Brain microvascular endothelial cell (primary cell): Measurements from ENCODE around the gene HIVEP1.

Source experiments
- DNase-seq: peaks from one replicate; pipeline ENCODE4 v3.0.0-alpha.2; 2020
- H3K27ac ChIP-seq: fragments of 250-450 bp; sonication (Bioruptor Pico); 2 replicates; pipeline ENCODE4 v1.5.1; 2020; ENCODE audit warnings: mild to moderate bottlenecking, moderate library complexity
- H3K27me3 ChIP-seq: fragments of 250-450 bp; sonication (Bioruptor Pico); replicated peaks from 2 replicates; pipeline ENCODE4 v1.5.1; 2020; ENCODE audit warnings: mild to moderate bottlenecking
- H3K36me3 ChIP-seq: fragments of 250-450 bp; sonication (Bioruptor Pico); replicated peaks from 2 replicates; pipeline ENCODE4 v1.5.1; 2020; ENCODE audit warnings: mild to moderate bottlenecking
- H3K4me3 ChIP-seq: 2 replicates; pipeline ENCODE4 v1.5.1; 2011; ENCODE audit warnings: low read depth, mild to moderate bottlenecking, control low read depth, low read length, moderate library complexity
- CTCF ChIP-seq: IDR thresholded peaks from 2 replicates; pipeline ENCODE4 v1.5.1; 2011; ENCODE audit warnings: low read depth, mild to moderate bottlenecking, moderate library complexity, low read length, control low read depth, inconsistent platforms; ENCODE audit errors: missing control alignments
- in situ Hi-C: cut with HindIII; loops from 2 replicates; pipeline ENCODE4 v1.10.0; 2017; ENCODE audit warnings: low sequenced_read_pairs, low pct_ligation_motif_present

HIVEP1 gene

GRCh38 chr6:12065321-12066140, 53.4 kb downstream of the HIVEP1 start:
- Histone ChIP-seq H3K27me3 (no peaks in the 10 kb centered on the region), H3K36me3 (no peaks in the 10 kb centered on the region), H3K27ac (no peak overlapping the region), H3K4me3 (no peak overlapping the region)
- in situ Hi-C loops, result no loop called here
- no peak for DNase-seq
- TF ChIP-seq CTCF, result no peak

GRCh38 chr6:12066297-12066696, 54.2 kb downstream of the HIVEP1 start:
- no peak for TF ChIP-seq CTCF
- H3K27ac ChIP-seq, result no peak overlapping the region
- H3K27me3 ChIP-seq, result no peaks in the 10 kb centered on the region
- H3K36me3 ChIP-seq, result no peaks in the 10 kb centered on the region
- in situ Hi-C loops, result no loop called here
- H3K4me3 ChIP-seq, result no peak overlapping the region
- no peak for DNase-seq

- in situ Hi-C loops, result no loop called here
- no peaks in the 10 kb centered on the region for H3K27me3 ChIP-seq
- TF ChIP-seq CTCF, result no peak
- no peak for DNase-seq
- H3K27ac ChIP-seq, result no peak overlapping the region
- no peaks in the 10 kb centered on the region for H3K36me3 ChIP-seq
- no peak overlapping the region for H3K4me3 ChIP-seq
These were observed 56.9 kb downstream of the HIVEP1 start for GRCh38 chr6:12068899-12069557.

GRCh38 chr6:12069891-12070529, 57.9 kb downstream of the HIVEP1 start:
- in situ Hi-C loops, result no loop called here
- Histone ChIP-seq H3K27me3 (no peaks in the 10 kb centered on the region), H3K27ac (no peak overlapping the region), H3K4me3 (no peak overlapping the region), H3K36me3 (no peaks in the 10 kb centered on the region)
- no peak for TF ChIP-seq CTCF
- DNase-seq, result no peak

GRCh38 chr6:12071064-12071615, 59.0 kb downstream of the HIVEP1 start:
- Histone ChIP-seq H3K36me3 (no peaks in the 10 kb centered on the region), H3K27me3 (no peaks in the 10 kb centered on the region), H3K27ac (no peak overlapping the region), H3K4me3 (no peak overlapping the region)
- in situ Hi-C loops, result no loop called here
- no peak for DNase-seq
- TF ChIP-seq CTCF, result no peak
